COLO829 (cell line): ENCODE data around the gene CHODL.

Source experiments
- DNase-seq: peaks from one replicate; pipeline ENCODE4 v3.0.0; 2012; ENCODE audit warnings: low spot score

CHODL gene, protein sequence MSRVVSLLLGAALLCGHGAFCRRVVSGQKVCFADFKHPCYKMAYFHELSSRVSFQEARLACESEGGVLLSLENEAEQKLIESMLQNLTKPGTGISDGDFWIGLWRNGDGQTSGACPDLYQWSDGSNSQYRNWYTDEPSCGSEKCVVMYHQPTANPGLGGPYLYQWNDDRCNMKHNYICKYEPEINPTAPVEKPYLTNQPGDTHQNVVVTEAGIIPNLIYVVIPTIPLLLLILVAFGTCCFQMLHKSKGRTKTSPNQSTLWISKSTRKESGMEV

DNA sequence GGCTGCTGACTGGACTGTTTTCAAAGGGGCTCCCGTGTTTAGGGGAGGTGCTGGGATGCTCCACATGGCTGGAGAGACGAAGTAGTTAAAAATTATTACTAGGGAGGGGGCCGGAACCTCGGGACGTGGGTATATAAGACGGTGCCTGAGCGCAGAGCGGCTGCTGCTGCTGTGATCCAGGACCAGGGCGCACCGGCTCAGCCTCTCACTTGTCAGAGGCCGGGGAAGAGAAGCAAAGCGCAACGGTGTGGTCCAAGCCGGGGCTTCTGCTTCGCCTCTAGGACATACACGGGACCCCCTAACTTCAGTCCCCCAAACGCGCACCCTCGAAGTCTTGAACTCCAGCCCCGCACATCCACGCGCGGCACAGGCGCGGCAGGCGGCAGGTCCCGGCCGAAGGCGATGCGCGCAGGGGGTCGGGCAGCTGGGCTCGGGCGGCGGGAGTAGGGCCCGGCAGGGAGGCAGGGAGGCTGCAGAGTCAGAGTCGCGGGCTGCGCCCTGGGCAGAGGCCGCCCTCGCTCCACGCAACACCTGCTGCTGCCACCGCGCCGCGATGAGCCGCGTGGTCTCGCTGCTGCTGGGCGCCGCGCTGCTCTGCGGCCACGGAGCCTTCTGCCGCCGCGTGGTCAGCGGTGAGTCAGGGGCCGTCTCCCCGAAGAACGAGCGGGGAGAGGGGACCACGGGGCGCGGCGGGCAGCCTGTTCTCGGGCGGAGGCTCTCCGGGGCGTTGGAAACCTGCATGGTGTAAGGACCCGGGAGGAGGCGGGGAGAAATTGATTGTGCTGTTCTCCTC, at the start of gene CHODL:
Gene CHODL, plus strand, starts transcription at position 163 of the 793 bp plus-strand sequence. Its CDS starts 391 bp downstream, at position 554.
- no peak for DNase-seq

DNA sequence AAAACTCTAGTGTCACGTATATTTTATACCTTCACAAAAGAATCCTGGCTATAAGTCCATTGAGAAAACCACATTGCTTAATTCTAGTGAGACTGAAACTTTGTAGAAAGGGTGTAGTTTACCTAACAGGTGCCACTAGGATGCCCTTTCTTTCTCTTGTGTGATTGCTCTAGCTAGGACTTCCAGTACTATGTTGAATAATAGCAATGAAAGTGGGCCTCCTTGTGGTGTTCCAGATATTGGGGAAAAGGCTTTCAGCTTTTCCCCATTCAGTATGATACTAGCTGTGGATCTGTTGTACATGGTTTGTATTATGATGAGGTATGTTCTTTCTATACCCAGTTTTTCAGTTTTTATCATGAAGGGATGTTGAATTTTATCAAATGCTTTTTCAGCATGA, 39.7 kb upstream of the CHODL start:
- no peak for DNase-seq

DNA sequence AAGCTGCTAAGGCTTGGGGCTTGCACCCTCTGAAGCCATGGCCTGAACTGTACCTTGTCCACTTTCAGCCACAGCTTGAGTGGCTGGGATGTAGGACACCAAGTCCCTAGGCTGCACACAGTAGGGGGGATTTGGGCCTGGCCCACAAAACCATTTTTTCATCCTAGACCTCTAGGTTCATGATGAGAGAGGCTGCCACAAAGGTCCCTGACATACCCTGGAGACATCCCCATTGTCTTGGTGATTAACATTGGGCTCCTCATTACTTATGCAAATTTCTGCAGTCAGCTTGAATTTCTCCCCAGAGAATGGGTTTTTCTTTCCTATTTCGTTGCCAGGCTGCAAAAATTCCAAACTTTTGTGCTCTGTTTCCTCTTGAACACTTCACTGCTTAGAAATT, 26.3 kb upstream of the CHODL start:
- DNase-seq: no peak

DNA sequence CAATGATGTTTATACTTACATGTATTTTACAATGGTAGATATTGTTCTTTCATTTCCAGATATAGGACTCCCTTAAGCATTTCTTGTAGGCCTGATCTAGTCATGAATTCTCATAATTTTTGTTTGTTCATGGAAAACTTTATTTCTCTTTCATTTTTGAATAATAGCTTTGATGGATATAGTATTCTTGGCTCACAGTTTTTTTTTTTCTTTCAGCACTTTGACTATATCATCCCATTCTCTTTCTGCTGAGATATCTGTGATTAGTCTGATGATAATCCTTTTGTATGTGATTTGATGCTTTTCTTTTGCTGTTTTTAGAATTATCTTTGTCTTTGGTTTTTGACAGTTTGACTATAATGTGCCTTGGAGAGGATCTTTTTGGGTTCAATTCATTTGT, 24.1 kb upstream of the CHODL start:
- no peak for DNase-seq

DNA sequence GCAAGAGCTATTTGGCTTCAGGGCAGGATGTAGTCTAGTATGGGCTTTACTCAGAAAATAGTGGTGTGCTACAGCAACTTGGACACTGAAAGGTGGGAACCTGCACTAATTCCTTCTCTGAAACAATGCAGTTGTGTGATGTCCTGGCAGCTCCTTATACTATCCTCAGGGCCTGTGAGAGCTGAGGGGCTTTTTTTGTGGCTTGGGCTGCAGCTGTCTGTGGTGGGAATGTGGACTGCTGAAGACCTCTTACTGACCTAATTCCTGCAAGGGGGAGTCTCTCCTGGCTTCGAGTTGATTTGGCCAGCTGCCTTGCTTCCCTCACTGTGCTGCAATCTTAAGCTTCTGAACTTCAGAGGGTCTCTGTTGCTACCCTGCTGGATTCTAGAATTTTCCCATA, 22.3 kb upstream of the CHODL start:
- DNase-seq: no peak

DNA sequence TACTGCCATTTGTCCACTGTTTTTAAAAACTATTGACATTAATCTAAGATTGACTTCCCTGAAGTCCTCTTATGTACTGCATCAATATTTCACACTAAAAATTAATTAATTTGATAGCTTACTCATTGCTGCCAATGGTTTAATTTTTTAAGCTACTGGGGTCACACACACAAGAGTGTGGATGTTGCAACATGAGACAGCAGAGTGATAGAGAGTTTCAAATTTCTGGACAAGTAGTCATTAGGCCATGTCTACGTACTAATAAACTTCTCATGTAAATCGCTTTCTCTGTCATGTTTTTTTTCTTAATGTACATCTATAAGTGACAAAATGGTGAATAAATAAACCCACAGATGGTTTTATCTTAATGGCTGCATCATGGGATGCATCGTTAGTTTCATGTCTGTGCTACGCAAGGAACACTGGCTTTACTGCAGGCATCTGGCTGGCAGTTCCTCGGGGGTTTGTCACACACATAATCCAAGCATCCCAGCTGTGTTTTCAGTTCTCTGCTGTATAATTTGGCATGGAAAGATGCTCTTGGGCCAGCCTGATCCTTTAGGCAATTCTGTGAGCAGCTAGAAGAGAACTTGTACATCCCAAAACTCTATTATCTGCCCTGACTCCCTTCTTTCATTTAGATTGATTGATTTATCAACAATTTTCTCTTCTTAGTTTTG, 16.4 kb upstream of the CHODL start:
- no peak for DNase-seq

DNA sequence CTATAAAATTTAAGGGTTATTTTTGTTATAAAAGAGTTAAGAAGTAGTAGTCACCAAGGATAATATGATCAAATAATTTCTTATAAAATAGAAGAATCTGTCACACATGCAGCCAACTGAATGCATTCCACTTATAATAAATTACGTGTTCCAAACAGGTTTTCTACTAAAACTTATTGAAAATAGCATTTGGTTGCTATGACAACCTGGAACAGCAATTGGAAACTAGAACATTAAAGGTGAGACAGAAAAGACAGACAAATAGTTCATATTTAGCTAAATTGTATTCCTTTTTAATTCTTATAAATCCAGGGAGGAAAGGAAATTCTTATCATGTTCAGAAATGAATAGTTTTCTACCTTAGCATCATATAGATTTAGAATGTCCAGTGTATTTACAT, 9.1 kb upstream of the CHODL start:
- DNase-seq: no peak

DNA sequence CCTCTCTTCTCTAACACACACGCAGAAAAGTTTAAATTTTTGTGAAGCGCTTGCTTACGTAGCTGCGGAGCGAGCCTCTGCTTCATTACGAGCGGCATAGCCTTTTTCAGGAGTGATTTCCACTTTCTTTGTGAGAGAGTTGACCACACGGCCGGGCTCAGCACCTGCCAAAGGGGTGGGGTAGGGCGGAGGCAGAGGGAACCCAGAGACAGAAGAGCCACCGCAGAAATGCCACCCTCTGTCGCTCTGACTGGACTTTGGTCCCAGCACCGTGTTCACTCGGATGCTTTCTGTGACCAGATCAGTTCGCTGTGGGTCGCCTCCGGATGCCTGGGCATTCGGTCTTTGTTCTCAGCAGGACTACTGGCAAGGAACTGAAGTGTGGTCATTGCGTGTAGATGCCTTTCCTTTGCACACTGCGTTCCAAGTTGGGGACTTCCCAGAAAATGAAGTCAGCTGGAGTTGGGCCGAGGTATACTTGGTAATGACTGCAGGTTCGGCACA, 883 bp downstream of the CHODL start:
- no peak for DNase-seq

DNA sequence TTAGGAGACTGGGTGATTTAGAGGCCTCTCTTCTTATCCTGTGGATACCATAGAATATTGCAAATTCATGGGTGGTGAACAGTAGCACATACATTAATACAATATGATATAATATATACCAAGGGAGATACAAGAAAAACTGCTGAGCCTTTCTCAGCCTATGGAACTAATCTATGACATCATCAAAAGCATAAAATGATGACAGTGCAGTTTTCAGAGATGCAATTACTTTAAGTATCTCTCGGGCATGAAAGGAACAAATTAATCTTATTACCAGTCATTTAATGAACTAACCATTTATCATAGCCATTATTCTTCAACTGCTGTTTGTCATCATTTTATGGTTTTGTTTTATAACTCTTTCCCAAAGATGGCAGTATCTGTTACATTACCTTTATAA, 3.5 kb downstream of the CHODL start:
- no peak for DNase-seq

DNA sequence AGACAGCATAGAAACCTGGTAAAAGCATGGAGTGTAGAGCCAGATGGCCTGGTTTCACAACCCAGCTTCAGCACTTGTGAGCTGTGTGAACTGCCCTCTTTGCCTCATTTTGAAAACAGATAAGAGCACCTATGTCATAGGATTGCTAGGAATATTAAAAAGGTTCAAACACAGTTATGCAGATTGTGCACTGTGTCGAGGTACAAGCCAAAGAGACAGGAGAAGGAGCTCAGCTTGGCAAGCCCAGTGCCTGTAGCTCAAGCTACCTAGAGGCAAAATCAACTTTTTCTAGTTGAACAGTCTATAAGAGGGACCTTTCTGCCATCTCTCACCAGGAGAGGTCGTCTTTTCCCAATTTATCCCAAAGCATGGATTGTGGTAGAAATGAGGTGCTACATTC, 5.0 kb downstream of the CHODL start:
- no peak for DNase-seq

DNA sequence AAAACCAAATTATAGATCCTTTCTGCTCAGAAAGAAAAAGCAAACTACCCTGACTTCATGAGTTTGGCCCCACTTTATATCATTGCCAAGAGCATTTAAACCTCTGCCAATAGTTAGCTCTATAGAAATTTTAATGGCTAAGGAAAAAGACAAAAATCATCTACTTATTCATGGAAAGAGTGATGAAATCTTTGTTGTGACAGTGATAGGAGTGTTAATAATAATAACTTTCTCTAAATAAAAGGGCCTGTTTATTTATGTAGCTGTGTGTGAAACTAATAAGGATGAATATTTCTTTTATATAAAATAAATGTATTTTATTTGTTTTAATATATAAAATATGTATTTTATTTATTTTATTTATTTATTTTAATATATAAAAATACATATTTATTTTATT, 6.4 kb downstream of the CHODL start:
- DNase-seq: no peak

DNA sequence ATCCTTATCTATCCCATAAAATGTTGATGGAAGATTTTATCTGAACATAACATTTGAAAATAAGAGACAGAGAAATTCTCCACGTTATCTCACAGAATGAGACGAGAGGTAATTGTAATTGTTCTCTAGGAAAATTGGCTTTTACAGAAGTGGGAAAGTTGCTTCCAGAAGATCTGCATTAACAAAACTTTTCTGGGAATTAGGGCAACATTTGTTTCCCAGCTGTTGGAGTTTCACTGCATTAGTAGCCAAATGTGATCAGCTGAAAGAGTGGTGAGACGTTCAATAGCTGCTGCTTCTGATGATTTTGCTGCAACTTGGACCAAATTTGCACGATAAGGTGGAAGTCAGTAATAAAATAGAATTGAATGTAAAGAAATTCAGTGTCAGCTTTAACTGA, 7.6 kb downstream of the CHODL start:
- no peak for DNase-seq

DNA sequence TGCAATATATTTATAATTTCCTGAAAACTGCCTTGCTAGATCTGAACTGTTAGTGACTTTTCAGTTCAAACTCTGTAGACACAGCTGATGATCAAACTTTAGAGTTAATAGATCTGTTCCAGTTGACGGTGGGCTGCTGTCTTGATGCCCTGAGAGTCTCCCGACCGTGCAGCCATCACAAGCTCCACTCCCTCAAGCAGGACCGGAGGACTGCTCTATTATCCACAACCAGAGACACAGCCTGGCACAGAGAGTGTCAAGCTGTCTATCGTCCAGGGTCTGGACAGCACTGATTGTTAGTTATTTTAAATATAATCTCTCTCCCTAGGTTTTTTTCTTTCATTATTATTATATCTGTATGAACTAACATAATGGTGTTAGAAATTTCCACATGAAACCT, 8.0 kb downstream of the CHODL start:
- no peak for DNase-seq

DNA sequence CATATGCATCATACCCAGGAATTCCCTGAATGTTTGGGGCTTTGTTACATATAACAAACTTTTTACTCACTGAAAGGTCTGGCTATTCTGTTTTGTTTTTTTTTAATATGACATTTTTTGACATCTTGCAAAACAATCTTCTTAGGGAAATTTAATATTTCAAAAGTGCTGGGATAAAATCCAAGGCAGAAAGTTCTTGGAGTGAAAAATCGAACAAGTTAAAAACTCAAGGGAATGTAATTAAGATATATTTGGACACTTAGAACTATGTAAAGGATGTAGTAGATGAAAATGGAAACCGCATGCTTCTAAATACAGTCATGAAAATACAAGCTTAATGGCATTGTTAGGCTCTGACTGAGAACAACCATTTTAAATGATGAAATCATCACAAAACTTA, 8.6 kb downstream of the CHODL start:
- no peak for DNase-seq

DNA sequence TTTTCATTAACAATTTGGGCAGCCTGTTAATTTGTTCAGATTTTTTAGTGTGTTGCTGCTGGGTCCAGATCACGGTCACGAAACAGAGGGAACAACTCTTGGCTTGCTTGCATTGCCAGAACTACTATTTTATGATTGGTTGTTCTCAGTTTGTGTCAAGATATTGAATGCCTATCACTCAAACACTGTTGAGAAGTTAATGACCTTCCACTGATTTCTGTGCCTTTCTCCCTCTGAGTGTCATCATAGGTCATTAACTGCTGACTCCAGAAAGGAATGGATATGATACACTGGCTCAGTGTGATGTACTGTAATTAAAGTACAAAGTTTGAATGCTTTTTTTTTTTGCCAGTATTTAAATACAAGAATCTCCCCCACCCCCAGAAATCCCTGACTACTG, 9.2 kb downstream of the CHODL start:
- no peak for DNase-seq

DNA sequence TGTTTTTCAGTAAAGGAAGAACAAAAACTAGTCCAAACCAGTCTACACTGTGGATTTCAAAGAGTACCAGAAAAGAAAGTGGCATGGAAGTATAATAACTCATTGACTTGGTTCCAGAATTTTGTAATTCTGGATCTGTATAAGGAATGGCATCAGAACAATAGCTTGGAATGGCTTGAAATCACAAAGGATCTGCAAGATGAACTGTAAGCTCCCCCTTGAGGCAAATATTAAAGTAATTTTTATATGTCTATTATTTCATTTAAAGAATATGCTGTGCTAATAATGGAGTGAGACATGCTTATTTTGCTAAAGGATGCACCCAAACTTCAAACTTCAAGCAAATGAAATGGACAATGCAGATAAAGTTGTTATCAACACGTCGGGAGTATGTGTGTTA, 21.3 kb downstream of the CHODL start:
- no peak for DNase-seq

DNA sequence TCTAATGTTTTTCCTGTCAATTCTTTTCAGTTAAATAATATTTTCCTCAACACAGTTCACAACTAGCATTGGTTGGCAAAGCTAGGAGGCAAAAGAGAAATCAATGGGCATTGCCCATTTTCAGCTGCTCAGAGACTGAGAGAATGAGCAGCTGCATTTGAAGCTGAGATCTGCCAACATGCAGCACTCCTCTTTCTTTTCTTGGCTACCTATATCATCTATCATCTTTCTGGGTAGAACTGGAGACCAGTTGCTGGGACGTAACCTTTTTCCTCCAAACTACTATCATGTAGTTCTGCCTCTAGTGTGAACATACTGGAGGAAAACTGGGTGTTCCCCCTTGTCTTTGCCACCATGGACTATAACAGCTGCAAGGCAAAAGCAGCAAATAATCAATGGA, 22.9 kb downstream of the CHODL start:
- DNase-seq: no peak

DNA sequence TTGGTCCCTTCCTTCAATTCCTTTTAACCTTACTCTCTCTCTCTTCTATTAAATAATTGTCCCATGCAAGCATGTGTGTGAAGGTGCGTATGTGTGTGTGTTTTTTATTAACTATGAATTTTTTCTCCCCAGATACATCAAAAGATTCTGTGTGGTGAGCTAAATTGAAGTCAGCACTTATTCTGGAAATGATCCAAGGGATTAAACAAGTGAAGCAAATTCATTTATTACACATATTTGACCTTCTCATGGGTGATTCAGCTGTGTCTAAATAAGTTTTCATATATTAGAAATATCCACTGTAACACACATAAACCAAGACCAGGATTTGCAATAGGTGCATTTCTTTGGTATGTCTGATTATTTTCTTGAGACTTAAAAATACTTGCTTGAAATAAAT, 24.3 kb downstream of the CHODL start:
- no peak for DNase-seq

DNA sequence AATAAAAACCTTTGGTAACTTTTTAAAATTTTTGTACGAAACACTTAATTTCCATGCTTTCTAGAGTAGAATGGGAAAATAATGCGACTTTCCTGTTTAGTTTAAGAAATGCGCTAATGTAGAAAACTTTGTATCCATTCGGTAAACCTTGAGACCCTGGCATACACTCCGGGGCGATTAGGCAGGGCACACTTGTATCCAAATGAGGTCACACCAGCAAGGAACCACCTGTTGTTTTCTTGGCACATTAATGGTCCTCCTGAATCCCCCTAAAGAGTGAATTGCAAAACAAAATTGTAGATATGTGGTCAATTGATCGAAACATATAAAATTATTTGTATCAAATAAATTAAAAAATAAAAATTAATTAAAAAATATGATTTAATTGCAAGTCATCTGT, 25.2 kb downstream of the CHODL start:
- no peak for DNase-seq

DNA sequence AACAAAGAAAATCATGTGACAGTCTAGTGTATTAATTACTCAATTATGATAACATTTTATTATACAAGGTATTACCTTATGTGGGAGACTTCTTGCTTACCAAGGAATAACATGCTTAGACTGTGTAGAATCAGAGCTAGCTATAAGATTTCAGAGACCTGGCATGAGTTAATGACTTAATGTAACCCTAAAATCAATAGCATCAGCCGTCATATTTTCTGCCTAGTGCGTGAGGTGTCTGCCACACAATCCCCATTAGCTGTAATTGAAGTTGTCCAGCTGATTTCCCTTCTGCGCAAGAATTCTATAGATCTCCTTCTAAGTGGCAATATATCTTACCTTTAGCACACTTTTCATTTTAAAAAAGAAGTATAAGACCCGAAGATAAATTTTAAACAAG, 28.8 kb downstream of the CHODL start:
- no peak for DNase-seq

DNA sequence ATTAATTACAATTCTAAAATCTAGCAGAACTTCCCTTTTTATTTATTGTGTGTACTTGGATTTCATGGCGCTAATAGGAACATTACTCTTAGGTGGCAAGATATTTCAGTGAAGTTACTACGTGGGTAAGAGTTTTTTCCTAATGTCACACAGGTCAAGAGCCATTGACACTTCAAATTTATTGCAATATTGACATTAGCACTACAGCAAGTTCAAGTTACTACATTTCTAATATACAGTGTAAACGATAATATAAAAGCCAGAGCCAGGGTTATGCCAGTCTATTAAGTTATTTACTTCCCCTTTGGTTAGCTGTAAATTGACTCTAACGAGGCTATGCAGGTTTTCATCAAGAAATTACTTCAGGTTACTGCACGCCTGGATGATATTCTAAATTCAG, 29.7 kb downstream of the CHODL start:
- DNase-seq: no peak

DNA sequence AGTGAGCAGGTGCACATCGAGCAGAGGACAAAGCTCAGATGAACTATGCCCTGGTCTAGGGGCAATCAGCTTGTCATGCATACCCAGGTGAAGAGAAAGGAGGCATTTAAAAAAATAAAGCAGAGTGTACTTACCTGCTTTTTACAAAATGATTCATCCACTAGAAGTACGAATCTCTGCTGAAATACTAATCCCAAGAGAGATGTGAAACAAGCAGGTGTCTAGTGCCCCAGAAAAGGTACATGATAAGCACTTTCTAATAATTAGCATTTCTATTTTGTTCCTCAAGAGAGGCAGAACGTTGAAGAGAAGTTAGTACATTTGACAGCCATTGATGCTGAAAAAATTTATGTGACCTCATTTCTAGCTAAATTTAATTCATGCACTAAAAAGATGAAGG, 31.1 kb downstream of the CHODL start:
- no peak for DNase-seq

DNA sequence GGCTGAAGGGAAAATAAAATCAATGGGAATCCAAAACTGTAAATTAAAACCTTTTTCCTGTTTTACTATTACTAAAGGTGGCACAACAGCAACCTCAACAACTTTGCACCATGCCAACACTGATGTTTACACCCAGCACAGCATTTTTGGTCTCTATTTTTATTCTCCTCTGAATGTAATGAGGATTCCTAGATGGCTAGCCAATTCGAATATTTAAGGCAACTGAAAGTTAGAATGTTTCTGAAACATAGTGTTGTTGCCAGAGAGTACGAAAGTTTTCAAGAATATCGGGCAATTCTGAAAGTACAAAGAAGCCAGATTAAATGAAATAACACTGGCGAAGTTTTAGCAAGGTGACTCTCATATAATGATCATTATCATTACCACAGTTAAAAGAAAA, 40.7 kb downstream of the CHODL start:
- no peak for DNase-seq
